Lower leg skin (tissue), 3 donors: ENCODE measurements around the gene ASTL.

Experiments
- POLR2A ChIP-seq, 2 donors: fragments of 450-650 bp; IDR thresholded peaks; one replicate each; pipeline ENCODE4 v1.6.1; 2016 to 2017; ENCODE audit warnings: antibody characterized with exemption in 2 of 2, mild to moderate bottlenecking in 1 of 2, moderate library complexity in 1 of 2
- TF ChIP-seq, protein P1 (sequence below), 3 donors: fragments of 450-650 bp; IDR thresholded peaks; one replicate each; pipeline ENCODE4 v1.5.1; 2016; ENCODE audit warnings: antibody characterized with exemption in 3 of 3, mild to moderate bottlenecking in 3 of 3, moderate library complexity in 2 of 3

DNA sequence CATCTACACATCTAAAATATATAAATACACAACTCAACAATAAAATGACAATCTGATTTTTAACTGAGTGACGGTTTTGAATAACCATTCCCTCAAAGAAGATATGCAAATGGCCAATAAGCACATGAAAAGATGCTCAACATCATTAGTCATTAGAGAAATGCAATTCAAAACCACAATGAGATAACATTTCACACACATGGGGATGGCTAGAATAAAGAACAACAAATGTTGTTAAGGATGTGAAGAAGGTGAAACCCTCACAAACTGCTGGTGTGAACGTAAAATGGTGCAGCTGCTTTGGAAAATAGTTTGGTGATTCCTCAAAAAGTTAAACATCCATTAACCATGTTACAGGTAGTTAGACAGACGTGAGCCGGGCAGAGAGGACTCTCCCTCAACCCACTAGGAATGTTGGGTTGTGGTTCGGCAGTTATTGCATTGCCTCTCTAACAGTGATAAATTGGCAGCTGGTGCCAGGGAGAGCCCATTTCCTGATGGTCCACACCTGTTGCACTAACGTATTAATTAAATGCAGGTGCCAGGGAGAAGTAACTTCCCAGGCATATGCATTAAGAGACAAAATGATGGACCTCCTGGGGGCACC, 29.2 kb upstream of the ASTL start:
- TF ChIP-seq, protein P1, sequence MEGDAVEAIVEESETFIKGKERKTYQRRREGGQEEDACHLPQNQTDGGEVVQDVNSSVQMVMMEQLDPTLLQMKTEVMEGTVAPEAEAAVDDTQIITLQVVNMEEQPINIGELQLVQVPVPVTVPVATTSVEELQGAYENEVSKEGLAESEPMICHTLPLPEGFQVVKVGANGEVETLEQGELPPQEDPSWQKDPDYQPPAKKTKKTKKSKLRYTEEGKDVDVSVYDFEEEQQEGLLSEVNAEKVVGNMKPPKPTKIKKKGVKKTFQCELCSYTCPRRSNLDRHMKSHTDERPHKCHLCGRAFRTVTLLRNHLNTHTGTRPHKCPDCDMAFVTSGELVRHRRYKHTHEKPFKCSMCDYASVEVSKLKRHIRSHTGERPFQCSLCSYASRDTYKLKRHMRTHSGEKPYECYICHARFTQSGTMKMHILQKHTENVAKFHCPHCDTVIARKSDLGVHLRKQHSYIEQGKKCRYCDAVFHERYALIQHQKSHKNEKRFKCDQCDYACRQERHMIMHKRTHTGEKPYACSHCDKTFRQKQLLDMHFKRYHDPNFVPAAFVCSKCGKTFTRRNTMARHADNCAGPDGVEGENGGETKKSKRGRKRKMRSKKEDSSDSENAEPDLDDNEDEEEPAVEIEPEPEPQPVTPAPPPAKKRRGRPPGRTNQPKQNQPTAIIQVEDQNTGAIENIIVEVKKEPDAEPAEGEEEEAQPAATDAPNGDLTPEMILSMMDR (IDR thresholded peaks at IDR 0.05): no peak
- TF ChIP-seq POLR2A (IDR thresholded peaks at IDR 0.05): no peak
